WERI-Rb-1 (cell line): ENCODE data around the gene GDF10.

Source experiments
- DNase-seq: peaks from one replicate; pipeline ENCODE4 v3.0.0-alpha.2; 2020
- H3K27ac ChIP-seq: fragments of 250-450 bp; sonication (Bioruptor Pico); 2 replicates; pipeline ENCODE4 v1.5.1; 2020; ENCODE audit warnings: mild to moderate bottlenecking, moderate library complexity
- H3K27me3 ChIP-seq: fragments of 250-450 bp; sonication (Bioruptor Pico); 2 replicates; pipeline ENCODE4 v1.5.1; 2021; ENCODE audit warnings: mild to moderate bottlenecking, low read depth, moderate library complexity; ENCODE audit not compliant: insufficient read depth, severe bottlenecking
- H3K36me3 ChIP-seq: fragments of 250-450 bp; sonication (Bioruptor Pico); 2 replicates; pipeline ENCODE4 v1.5.1; 2020; ENCODE audit warnings: mild to moderate bottlenecking, moderate library complexity
- H3K4me3 ChIP-seq: 2 replicates; pipeline ENCODE4 v1.5.1; 2011; ENCODE audit warnings: low read depth, mild to moderate bottlenecking, control low read depth, low read length
- H3K9me3 ChIP-seq: fragments of 250-450 bp; sonication (Bioruptor Pico); 2 replicates; pipeline ENCODE4 v1.5.1; 2021; ENCODE audit warnings: mild to moderate bottlenecking, moderate library complexity; ENCODE audit not compliant: severe bottlenecking
- TF ChIP-seq, protein P1 (sequence below): IDR thresholded peaks from 2 replicates; pipeline ENCODE4 v1.5.1; 2011; ENCODE audit warnings: low read depth, mild to moderate bottlenecking, control low read depth, inconsistent platforms, low read length

Gene GDF10

DNA sequence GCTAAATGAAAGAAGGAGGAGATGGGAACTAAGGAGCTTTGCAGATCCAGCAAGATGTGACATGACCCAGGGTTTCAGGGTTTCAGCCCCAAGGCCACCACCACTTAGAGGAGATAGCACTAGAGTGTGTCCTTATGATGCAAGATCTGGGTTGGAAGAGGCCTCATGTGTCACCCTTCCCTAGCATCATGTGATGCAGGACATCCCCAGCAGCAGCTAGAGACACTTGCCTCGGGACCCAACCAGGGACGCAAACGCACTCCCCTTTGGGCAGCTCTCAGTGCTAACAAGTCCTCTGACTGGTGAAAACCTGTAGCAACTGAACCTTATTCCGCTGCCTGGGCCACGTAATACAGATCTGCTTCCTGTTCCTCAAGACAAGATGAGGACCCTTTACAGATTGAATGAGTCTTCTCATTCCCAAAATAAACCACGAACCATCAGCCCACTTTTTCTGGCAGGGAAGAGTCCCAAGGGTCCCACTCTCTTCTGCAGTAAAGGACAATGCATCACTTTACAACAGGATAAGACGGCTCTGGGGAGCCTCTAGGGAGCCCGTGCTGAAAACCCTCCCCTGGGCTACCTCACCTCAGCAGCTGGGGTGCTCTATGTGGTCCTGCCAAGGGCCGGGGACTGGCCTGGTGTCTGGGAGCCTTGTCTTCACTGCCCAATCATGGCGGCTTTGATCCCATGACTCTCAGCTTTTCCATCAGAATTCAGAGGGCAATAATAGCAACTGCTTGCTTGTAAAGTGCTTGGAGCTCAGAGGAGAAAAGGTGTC lies 44.8 kb upstream of the GDF10 start:
- Histone ChIP-seq H3K27ac (no peak overlapping the region), H3K27me3 (no peaks in the 10 kb centered on the region), H3K36me3 (no peaks in the 10 kb centered on the region), H3K9me3 (no peaks in the 10 kb centered on the region), H3K4me3 (no peak overlapping the region)
- no peak for DNase-seq
- TF ChIP-seq, protein P1, sequence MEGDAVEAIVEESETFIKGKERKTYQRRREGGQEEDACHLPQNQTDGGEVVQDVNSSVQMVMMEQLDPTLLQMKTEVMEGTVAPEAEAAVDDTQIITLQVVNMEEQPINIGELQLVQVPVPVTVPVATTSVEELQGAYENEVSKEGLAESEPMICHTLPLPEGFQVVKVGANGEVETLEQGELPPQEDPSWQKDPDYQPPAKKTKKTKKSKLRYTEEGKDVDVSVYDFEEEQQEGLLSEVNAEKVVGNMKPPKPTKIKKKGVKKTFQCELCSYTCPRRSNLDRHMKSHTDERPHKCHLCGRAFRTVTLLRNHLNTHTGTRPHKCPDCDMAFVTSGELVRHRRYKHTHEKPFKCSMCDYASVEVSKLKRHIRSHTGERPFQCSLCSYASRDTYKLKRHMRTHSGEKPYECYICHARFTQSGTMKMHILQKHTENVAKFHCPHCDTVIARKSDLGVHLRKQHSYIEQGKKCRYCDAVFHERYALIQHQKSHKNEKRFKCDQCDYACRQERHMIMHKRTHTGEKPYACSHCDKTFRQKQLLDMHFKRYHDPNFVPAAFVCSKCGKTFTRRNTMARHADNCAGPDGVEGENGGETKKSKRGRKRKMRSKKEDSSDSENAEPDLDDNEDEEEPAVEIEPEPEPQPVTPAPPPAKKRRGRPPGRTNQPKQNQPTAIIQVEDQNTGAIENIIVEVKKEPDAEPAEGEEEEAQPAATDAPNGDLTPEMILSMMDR: no peak

DNA sequence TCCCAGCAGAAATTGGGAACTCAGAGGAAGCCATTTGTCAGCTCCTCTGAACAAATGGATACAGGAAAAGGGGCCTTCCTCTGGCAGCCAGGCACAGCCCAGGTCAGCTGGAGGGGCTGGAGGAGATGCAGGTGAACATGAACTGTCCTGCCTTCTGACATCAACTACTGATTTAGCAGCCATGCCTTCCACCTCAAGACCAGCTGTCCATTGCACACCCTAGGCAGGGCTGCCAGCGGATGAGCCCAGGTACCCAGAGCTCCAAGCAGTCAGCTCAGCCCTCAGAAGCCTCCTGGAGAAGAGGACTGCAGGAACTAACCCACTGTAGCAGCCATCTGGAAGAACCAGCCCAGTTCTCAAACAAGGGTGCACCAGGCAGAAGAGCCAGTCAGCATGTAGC lies 44.1 kb upstream of the GDF10 start:
- H3K27me3 ChIP-seq: no peaks in the 10 kb centered on the region
- DNase-seq: no peak
- H3K27ac ChIP-seq: no peak overlapping the region
- TF ChIP-seq, protein P1: no peak
- H3K9me3 ChIP-seq: no peaks in the 10 kb centered on the region
- no peak overlapping the region for H3K4me3 ChIP-seq
- H3K36me3 ChIP-seq: no peaks in the 10 kb centered on the region

DNA sequence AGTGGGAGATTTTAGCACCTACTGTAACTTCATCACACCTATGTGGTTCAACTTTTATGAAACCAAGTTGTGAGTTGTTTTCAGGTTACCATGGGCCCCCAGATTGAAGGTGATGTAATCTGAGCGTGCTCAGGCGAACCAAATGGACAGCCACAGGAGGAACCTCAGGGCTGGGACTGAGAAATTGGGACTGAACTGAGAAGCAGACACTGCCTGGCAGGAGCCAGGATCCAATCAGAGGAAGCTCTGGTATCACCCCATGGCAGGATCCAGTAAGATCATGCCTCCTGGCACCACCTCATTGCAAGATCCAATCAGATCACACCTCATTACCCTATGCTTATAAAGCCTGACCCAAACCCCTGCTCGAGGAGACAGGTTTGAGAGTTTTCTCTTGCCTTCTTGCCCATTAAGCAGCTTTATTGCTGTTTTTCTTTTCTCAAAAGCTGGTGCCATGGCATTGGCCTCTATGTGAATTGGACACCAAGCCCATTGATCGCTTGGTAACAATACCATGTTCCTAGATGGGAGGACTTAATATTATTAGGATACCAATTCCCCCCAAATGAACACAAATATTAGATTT lies 43.2 kb upstream of the GDF10 start:
- no peaks in the 10 kb centered on the region for H3K9me3 ChIP-seq
- no peak overlapping the region for H3K4me3 ChIP-seq
- H3K27me3 ChIP-seq: no peaks in the 10 kb centered on the region
- no peak overlapping the region for H3K27ac ChIP-seq
- no peaks in the 10 kb centered on the region for H3K36me3 ChIP-seq
- no peak for DNase-seq
- TF ChIP-seq, protein P1: no peak

DNA sequence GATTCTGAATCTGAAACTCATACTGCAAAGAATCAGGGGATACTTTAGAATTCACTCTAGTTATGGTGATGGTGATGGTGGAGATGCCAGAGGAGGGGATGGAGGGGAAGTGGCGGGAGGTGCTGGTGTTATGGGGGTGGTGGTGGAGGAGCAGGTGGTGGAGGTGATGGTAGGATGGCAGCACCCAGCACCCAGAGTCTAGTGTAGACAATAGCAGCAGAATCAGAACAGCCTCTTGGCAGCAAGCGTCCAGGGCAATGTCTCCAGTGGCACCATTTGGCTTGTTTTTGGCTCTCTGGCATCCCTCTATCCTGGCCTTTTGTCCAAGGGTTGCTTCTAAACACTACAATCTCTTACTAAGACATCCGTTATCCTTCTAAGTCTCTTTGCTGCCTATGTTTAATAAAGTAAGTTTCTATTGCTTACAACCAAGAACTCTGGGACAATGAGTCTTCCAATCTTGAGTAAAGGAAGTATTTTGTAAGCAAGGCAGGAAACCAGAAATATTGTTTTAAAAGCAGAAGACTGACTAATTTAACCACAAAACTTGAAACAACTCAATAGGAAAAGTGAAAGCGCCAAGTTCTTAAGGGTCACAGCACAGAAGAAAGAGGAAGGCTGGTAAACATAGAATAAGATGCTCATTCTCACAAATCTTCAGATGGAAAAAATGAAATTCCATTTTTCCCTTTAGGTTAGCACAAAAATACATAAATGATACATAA lies 42.4 kb upstream of the GDF10 start:
- TF ChIP-seq, protein P1: no peak
- no peak overlapping the region for H3K4me3 ChIP-seq
- DNase-seq: no peak
- H3K9me3 ChIP-seq: no peaks in the 10 kb centered on the region
- no peaks in the 10 kb centered on the region for H3K36me3 ChIP-seq
- no peaks in the 10 kb centered on the region for H3K27me3 ChIP-seq
- H3K27ac ChIP-seq: no peak overlapping the region

DNA sequence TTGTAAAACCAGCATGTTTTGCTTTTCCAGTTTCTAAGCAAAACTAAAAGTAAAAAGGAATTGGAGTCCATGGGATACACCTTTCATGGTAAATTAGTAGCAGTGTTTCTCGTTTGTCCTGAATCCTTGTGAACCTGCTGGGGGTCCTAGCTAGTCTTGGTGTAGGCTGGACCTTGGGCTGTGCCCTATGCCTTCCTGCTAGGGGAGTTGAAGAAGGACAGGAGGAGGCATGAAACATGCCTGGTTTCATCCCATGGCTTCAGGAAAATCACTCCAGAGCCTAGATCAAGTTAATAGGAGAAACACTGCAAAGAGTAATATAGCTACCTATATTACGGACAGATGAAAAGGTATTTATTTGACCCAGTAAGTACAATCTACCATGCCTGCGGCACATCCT lies 41.1 kb upstream of the GDF10 start:
- no peaks in the 10 kb centered on the region for H3K36me3 ChIP-seq
- H3K9me3 ChIP-seq: no peaks in the 10 kb centered on the region
- TF ChIP-seq, protein P1: no peak
- no peak overlapping the region for H3K27ac ChIP-seq
- H3K4me3 ChIP-seq: no peak overlapping the region
- H3K27me3 ChIP-seq: no peaks in the 10 kb centered on the region
- DNase-seq: no peak
